Astrocyte (in vitro differentiated cells and primary cell): Measurements from ENCODE around the gene BRF1. TPM values are rescaled to one million over a fixed set of nuclear protein-coding genes. Genes with fewer than 3 reads are reported as not detected.
A peak's percentile ranks its signal among the peaks of the same experiment; 100 is the strongest.

Source experiments
- DNase-seq: peaks from one replicate; pipeline ENCODE4 v3.0.0-alpha.2; 2010; ENCODE audit warnings: low read depth
- FAIRE-seq: peaks from 2 replicates; lab custom pipeline; 2011; peaks lifted over from hg19 to GRCh38; lab: Jason Lieb, UNC
- H2AFZ ChIP-seq: 2 replicates; pipeline ENCODE4 v1.6.0; 2012; ENCODE audit warnings: low read depth, low read length, inconsistent platforms
- H3K27ac ChIP-seq: 2 replicates; pipeline ENCODE4 v1.5.1; 2011; ENCODE audit warnings: low read depth, low read length, inconsistent platforms
- H3K27me3 ChIP-seq: 2 replicates; pipeline ENCODE4 v1.6.0; 2011; ENCODE audit warnings: low read length, inconsistent platforms; ENCODE audit not compliant: insufficient read depth
- H3K36me3 ChIP-seq: 2 replicates; pipeline ENCODE4 v1.5.1; 2011; ENCODE audit warnings: low read length, inconsistent platforms; ENCODE audit not compliant: insufficient read depth
- H3K4me1 ChIP-seq: 2 replicates; pipeline ENCODE4 v1.5.1; 2011; ENCODE audit warnings: low read length, inconsistent platforms; ENCODE audit not compliant: insufficient read depth
- H3K4me2 ChIP-seq: 2 replicates; pipeline ENCODE4 v1.6.0; 2012; ENCODE audit warnings: low read length, inconsistent platforms
- H3K4me3 ChIP-seq: 2 replicates; pipeline ENCODE4 v1.5.1; 2011; ENCODE audit warnings: low read depth, mild to moderate bottlenecking, low read length, inconsistent platforms; ENCODE audit not compliant: insufficient read depth
- H3K79me2 ChIP-seq: 2 replicates; pipeline ENCODE4 v1.6.0; 2012; ENCODE audit warnings: mild to moderate bottlenecking, low read length, inconsistent platforms; ENCODE audit not compliant: insufficient read depth
- H3K9ac ChIP-seq: 2 replicates; pipeline ENCODE4 v1.6.0; 2012; ENCODE audit warnings: mild to moderate bottlenecking, low read length, inconsistent platforms
- H3K9me3 ChIP-seq: 2 replicates; pipeline ENCODE4 v1.5.1; 2012; ENCODE audit warnings: low read depth, mild to moderate bottlenecking, low read length, inconsistent platforms; ENCODE audit not compliant: insufficient read depth
- H4K20me1 ChIP-seq: 2 replicates; pipeline ENCODE4 v1.6.0; 2012; ENCODE audit warnings: low read length, inconsistent platforms; ENCODE audit not compliant: insufficient read depth
- H3K27ac Mint-ChIP-seq: one replicate; pipeline ENCODE4 v1.8.0; 2021; ENCODE audit warnings: mild to moderate bottlenecking, mixed read lengths; ENCODE audit not compliant: unreplicated experiment
- H3K27me3 Mint-ChIP-seq: one replicate; pipeline ENCODE4 v1.8.0; 2021; ENCODE audit warnings: low read depth, mixed read lengths; ENCODE audit not compliant: unreplicated experiment
- H3K36me3 Mint-ChIP-seq: one replicate; pipeline ENCODE4 v1.8.0; 2021; ENCODE audit warnings: low read depth, mixed read lengths; ENCODE audit not compliant: unreplicated experiment
- H3K4me1 Mint-ChIP-seq: one replicate; pipeline ENCODE4 v1.8.0; 2021; ENCODE audit warnings: low read depth, mixed read lengths; ENCODE audit not compliant: unreplicated experiment
- H3K4me3 Mint-ChIP-seq: one replicate; pipeline ENCODE4 v1.8.0; 2021; ENCODE audit warnings: mild to moderate bottlenecking, moderate library complexity, mixed read lengths; ENCODE audit not compliant: unreplicated experiment
- H3K9me3 Mint-ChIP-seq: one replicate; pipeline ENCODE4 v1.8.0; 2021; ENCODE audit warnings: mild to moderate bottlenecking, mixed read lengths; ENCODE audit not compliant: unreplicated experiment
- CTCF ChIP-seq: IDR thresholded peaks from 2 replicates; pipeline ENCODE4 v1.5.1; 2011; ENCODE audit warnings: low read depth, mild to moderate bottlenecking, inconsistent platforms, low read length, moderate library complexity; ENCODE audit not compliant: insufficient read depth
- EZH2 ChIP-seq: IDR thresholded peaks from 2 replicates; pipeline ENCODE4 v1.6.1; 2012; ENCODE audit warnings: mild to moderate bottlenecking, low read length, inconsistent platforms; ENCODE audit not compliant: insufficient read depth
- total RNA-seq: library from RNA; stranded (reverse); gene quantifications from 2 replicates; pipeline ENCODE4 v1.2.1, GENCODE V29; 2021

The BRF1 gene
- total RNA-seq, 1 donor from 2014 or later, result 20.5 TPM

DNA sequence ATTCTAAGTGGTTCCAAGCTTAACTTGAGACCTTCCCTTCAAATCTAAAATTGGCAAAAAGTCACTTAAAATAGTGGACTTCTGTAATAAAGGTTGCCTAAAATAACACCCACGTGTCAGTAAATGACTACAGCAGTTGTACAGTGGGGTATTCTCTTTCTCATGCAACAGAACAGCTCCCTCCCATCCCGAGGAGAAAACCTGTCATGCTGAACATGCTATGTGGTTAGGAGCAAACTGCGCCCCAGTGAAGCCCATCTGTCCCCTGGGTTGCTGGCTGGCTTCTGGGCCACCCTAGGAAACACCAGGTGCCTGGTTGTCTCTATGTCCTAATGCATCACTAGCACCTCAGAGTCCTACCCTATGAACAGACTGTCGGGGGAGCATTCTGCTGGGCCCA is 49.8 kb downstream of the BRF1 start:
- no peak for TF ChIP-seq CTCF
- TF ChIP-seq EZH2, result no peak
- H3K9ac ChIP-seq, result no peak overlapping the region
- Mint-ChIP-seq H3K27me3 (no peaks in the 10 kb centered on the region), H3K36me3 (peaks cover 18% of the 10 kb centered on the region), H3K4me3 (peak overlapping the region; percentile 67), H3K27ac (no peak overlapping the region), H3K9me3 (peaks cover 2% of the 10 kb centered on the region), H3K4me1 (peaks cover 4% of the 10 kb centered on the region)
- no peak overlapping the region for H2AFZ ChIP-seq
- no peak overlapping the region for H3K4me3 ChIP-seq
- H3K4me1 ChIP-seq, result peaks cover 26% of the 10 kb centered on the region
- peaks cover 68% of the 10 kb centered on the region for H4K20me1 ChIP-seq
- FAIRE-seq (no peak), DNase-seq (no peak)
- H3K27ac ChIP-seq, result no peak overlapping the region
- no peak overlapping the region for H3K4me2 ChIP-seq
- H3K9me3 ChIP-seq, result no peaks in the 10 kb centered on the region
- H3K27me3 ChIP-seq, result no peaks in the 10 kb centered on the region
- peaks cover 53% of the 10 kb centered on the region for H3K79me2 ChIP-seq
- peaks cover 5% of the 10 kb centered on the region for H3K36me3 ChIP-seq

DNA sequence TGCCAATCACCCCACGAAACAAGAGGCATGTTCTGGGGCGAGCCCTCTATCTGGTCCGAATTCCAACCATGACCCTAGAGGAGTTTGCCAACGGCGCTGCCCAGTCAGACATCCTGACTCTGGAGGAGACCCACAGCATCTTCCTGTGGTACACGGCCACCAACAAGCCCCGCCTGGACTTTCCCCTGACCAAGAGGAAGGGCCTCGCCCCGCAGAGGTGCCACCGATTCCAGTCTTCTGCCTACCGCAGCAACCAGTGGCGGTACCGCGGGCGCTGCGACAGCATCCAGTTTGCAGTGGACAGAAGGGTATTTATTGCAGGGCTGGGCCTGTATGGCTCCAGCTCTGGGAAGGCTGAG is 50.8 kb downstream of the BRF1 start:
- no peak overlapping the region for H3K27ac Mint-ChIP-seq

More for the DNA sequence above, 50.8 kb downstream of the BRF1 start:
- TF ChIP-seq CTCF (no peak), EZH2 (no peak)
- Mint-ChIP-seq H3K4me1 (peaks cover 3% of the 10 kb centered on the region), H3K27me3 (no peaks in the 10 kb centered on the region), H3K36me3 (peaks cover 18% of the 10 kb centered on the region), H3K9me3 (peaks cover 2% of the 10 kb centered on the region), H3K4me3 (peak overlapping the region; percentile 67)
- peak overlapping the region; percentile 80 for H3K9ac ChIP-seq
- peaks cover 68% of the 10 kb centered on the region for H4K20me1 ChIP-seq
- no peaks in the 10 kb centered on the region for H3K27me3 ChIP-seq
- H3K4me1 ChIP-seq, result peaks cover 20% of the 10 kb centered on the region
- H3K27ac ChIP-seq, result no peak overlapping the region
- DNase-seq (no peak), FAIRE-seq (no peak)
- peaks cover 5% of the 10 kb centered on the region for H3K36me3 ChIP-seq
- peaks cover 61% of the 10 kb centered on the region for H3K79me2 ChIP-seq
- H3K9me3 ChIP-seq, result no peaks in the 10 kb centered on the region
- no peak overlapping the region for H3K4me3 ChIP-seq
- no peak overlapping the region for H2AFZ ChIP-seq
- peak overlapping the region; percentile 88 for H3K4me2 ChIP-seq
